H1 (cell line): ENCODE results near the gene KCTD16. TPM values are rescaled to one million over a fixed set of nuclear protein-coding genes. Genes with fewer than 3 reads are reported as not detected.

ENCODE experiments used
- GTF2F1 ChIP-seq: IDR thresholded peaks from 2 replicates; pipeline ENCODE4 v1.6.1; 2012; ENCODE audit warnings: low read depth, low read length, improper control_type of control experiment, borderline replicate concordance
- JUN ChIP-seq: IDR thresholded peaks from 2 replicates; pipeline ENCODE4 v1.6.1; 2011; ENCODE audit warnings: low read depth, mild to moderate bottlenecking, improper control_type of control experiment, low read length
- SP1 ChIP-seq: IDR thresholded peaks from 2 replicates; pipeline ENCODE4 v1.6.1; 2011; ENCODE audit warnings: low read depth, low read length
- polyA plus RNA-seq, 7 experiments: library from polyadenylated mRNA; depleted of rRNA in 3 of 7; stranded (reverse) in 5 of 7; unstranded in 2 of 7; fragments of >200 nt in 5 of 7; fragments of 200-250 nt in 2 of 7; gene quantifications; 1 replicate in 5 of 7; 2 replicates in 1 of 7; 4 replicates in 1 of 7; pipeline versions ENCODE4 v1.2.1 to v1.2.3, GENCODE V29; 2011 to 2013; ENCODE audit warnings: missing spikeins in 2 of 7, mixed read lengths in 2 of 7
- total RNA-seq: library from RNA; stranded (reverse); fragmentation: NEBNext Ultra II Directional; extraction: Animal tissue kit (Norgen Biotek cat#: 25700); gene quantifications from 2 replicates; pipeline ENCODE4 v1.2.1, GENCODE V29; 2021

Gene KCTD16
- total and polyA plus RNA-seq, 2 of the 8 experiments (the other 6 are each of a cell fraction or from before 2014, with no cell fraction given), result 0.03 to 0.24 TPM

DNA sequence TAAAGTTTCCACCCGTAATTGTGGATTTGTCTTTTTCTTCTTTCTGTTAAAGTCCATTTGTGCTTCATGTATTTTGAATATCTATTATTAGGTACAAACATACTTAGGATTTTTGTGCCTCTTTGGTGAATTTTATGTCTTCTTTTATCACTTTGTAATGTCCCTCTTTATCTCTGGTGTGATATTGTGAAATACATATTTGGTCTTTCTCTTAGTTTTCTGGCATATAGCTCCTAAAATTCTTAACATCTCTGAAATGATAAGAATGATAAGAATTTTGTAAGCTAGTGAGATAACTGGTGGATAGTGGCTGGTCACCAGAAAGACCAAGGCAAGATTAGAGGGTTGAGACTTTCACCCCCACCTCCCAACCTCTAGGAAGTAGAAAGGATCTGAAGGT, 111.1 kb downstream of the KCTD16 start (continued):
- TF ChIP-seq GTF2F1, result no peak
- no peak for TF ChIP-seq JUN
- no peak for TF ChIP-seq SP1
